G401 (cell line): ENCODE measurements around the gene PKIB. TPM values are rescaled to one million over a fixed set of nuclear protein-coding genes. Genes with fewer than 3 reads are reported as not detected.

Experiments
- DNase-seq: peaks from one replicate; pipeline ENCODE4 v3.0.0-alpha.2; 2015; ENCODE audit warnings: low spot score
- in situ Hi-C: cut with HindIII; loops from 2 replicates; pipeline ENCODE4 v1.10.0; 2016; ENCODE audit warnings: low sequenced_read_pairs, mixed read lengths
- total RNA-seq: library from RNA; depleted of rRNA; stranded (reverse); fragments of >200 nt; shearing (Covaris generic); gene quantifications from 2 replicates; pipeline ENCODE4 v1.2.3, GENCODE V29; 2014

The PKIB gene
- total RNA-seq, 1 experiment from 2014 or later, result not detected

DNA sequence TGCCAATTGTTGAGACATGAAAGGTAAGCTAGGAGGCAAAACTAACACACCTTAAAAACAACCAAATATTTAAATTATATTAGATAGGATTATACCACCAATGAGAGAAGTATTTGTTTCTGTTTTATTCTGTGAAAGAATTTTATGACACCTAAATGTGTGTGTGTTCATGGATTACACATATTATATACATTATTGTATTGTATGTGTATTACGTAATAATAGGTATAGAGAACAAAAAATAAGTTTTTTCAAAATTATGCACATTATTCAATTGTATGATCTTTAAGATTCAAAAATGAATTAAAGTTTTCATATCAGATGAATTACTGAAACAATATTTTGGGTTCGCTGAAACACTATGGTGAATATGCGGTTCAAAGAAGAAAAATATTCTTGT, 85.0 kb downstream of the PKIB start:
- no peak for DNase-seq
- in situ Hi-C loops, result no loop called here

DNA sequence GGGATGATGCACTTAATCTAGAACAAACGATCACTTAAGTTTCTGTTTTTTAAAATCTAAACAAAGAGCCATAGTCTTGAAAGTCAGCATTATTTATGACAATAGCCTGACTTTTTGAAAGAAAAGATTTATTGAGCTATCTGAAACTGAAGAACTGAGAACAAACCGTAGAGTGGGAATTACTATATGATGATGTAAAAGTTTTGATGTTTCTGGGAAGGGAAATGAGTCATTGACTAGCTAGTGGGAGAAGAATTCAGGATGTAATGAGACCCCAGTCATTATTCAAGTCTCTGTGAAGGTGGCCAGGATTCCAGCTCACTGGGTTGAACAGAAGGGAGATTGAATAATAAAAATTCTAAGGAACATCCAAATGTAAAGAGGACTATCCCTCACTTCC, 85.9 kb downstream of the PKIB start:
- in situ Hi-C loops, result no loop called here
- no peak for DNase-seq

DNA sequence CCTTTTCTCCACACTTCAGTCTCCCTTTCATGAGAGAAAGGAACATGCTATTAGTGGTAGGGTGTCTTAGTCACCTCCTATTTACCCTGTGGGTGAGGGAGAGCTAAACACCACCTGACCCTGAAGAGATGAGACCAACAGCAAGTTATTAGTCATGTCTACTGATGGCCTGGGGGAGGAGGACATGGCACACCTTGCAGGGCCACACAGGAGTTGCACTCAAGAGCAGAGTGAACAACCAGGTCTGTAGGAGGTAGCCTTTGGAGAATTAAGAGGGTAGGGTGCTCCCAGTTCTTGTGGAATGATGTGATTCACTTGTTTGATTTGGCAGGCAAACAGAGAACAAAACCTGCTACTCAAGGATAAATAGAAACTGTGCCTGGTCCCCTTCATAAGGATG, 86.6 kb downstream of the PKIB start:
- in situ Hi-C loops, result no loop called here
- no peak for DNase-seq

DNA sequence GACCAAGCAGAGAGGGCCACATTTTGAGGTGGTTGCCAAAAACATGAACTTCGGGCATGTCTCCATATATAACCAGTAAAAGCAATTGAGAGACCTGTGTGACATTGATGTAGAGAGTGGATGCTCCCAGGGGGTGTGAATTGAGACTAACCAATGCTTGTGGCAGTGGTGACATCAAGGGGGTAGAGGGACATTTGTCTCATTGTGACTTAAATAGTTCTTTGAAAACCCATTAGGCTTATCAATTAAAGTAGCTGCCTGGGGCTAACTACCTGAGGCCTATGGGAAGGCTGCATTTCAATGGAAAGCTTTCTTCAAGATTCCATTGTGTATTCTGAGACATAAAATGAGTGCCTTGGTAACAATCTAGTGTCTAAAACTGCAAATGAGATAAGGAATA, 87.3 kb downstream of the PKIB start:
- in situ Hi-C loops, result no loop called here
- no peak for DNase-seq

DNA sequence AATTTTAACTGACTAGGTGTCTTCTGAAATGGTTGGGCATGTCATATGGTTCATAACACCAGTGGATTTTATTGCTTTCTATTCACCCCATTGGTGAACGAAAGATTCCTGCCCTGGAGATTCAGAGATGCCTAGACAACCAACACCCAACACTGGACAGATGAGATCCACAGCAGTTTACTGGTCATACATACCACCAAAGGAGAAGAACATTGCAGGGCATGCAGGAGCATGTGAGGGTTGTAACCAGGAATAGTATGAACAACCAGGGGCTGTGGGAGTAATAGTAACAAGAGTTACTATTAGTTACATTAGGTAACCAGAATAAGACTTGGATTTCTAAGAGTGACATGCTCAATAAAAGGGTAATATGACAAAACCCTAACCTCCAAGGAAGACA, 91.5 kb downstream of the PKIB start:
- in situ Hi-C loops, result no loop called here

DNA sequence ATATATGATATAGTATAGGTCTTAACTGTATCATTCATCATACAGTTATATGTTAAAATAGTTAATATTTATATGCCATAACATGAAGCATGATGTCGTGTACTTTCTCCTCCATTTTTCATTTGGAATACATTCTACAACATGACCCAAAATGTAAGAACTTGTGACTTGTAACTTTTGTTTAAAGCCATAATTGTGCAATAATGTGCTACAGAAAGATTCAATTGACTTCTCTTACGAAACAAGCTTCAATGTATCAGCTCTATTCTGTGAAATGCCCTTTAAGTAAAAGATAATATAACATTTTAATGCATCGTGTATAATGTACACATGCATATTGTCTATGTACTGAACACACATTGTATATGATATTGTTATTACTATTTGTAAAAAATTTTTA, 92.6 kb downstream of the PKIB start:
- no peak for DNase-seq
- in situ Hi-C loops, result no loop called here

More for the DNA sequence above, 91.5 kb downstream of the PKIB start:
- DNase-seq, result no peak

DNA sequence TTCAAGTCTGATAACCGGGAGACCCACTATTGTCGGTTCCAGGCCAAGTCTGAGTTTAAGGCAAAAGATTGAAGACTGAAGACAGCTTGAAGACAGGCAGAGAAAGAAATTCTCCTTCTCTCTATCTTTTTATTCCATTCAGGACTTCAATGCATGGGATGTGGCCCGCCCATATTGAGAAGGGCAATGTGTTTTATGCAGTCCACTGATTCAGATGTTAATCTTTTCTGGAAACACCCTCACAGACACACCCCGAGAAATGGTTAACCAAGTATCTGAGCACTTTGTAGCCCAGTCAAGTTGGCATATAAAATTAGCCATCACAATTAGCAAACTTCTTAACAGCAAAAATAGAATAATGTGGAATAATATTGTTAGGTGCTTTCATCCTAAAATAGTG, 93.9 kb downstream of the PKIB start:
- no peak for DNase-seq
- in situ Hi-C loops, result no loop called here

DNA sequence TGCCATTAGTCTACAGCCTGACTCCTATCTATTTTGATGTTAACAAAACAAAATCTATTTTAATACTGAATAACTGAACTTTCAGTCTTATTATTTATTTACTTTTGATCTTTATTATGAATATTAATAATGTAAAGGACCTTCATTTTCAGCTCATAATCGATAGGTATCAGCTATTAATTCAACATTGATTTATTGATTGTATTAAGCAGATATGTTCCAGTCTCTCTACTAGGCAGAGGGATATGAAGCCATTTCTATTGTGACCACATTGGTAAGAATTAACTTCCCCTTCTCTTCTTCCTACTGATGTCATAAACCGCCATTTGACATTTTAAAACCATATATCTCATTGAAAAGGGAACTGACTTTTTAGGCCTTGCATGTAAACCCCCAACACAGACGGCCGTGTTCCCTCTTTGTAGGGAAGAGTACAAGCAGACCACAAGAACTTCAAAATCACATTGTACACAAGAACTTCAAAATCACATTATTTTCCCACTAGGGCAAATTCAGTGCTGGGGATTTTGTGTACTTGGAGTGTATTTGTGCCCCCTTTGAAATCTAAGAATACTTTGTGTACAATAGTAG, 99.8 kb downstream of the PKIB start:
- DNase-seq, result no peak
- in situ Hi-C loops, result no loop called here

DNA sequence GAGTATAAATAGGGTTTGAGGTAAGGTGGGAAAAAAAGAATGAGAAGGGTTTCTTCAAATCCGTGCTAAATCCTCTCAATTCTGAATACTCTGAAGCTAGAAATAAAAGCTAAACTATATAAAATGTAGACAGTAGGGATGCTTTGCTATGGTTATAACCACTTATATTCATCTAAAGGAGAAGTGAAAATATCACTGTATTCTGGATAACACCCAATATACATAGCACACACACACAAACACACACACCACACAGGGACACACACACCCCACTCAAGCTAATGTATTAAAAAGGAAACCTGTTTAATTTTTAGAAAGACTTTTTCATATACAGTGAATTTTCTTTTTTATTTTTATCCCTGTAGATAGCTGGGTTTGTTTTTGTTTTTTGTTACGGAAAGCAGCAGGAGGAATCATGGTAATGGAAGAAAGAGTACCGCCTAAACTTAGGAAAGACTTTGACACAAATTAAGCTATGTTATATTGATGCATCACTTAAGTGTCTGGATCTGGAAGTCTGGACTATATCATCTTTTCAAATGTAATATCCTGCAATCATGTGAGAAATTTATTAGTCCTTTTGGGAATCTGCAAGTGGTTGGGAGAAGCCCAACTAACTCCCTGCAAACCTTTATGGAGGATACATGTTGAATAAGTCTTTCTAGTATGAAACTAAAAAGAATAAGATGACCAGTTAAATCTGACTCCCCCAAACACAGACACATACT, 100.9 kb downstream of the PKIB start:
- DNase-seq, result no peak
- in situ Hi-C loops, result no loop called here

DNA sequence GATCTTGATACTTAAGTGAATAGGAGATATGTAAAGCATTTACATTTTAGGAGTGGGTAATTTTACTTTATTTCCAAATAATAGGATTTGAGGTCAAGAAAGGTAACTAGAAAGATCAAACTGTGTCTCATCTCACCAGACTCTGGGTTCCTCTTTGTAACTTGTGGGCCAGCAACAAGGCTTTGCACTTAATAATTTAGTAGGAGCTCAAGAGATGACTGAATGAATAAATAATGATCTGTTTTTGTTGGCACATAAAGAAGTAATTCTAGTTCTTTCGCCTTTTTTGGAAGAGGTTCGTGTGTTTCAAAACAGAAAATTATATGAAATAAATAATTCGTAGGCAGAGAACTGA, 101.9 kb downstream of the PKIB start:
- in situ Hi-C loops, result no loop called here
- no peak for DNase-seq

DNA sequence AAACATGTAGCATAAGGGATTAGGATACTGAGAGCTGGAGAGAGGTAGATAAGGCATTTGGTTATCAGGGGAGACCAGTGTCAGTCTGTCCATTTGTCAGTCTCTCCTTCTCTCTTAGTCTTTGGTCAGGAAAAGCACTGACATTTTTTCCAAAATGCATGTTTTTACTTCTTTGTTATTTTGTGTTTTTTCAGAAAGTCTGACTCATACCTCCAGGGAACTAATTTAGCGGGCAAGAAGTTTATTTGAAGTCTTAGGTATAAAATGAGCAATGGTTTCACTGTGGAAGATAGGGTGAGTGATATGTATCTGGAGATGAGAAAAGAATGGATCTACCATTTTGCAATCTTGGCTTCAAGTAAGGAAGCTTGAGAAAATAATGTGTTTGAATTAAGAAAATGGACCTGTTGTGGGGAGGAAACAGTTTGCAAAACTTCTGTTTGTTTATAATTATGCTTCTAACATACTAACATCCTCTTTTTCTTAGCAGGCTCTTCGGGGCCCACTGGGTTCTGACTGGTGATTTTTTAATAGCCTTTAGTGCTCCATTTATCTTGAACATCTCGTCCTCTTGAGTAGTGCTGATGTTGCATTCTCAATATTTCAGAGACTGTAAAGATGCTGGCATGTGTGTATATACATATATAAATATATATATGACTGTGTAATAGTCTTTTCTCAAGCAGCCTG, 102.4 kb downstream of the PKIB start:
- in situ Hi-C loops, result no loop called here

DNA sequence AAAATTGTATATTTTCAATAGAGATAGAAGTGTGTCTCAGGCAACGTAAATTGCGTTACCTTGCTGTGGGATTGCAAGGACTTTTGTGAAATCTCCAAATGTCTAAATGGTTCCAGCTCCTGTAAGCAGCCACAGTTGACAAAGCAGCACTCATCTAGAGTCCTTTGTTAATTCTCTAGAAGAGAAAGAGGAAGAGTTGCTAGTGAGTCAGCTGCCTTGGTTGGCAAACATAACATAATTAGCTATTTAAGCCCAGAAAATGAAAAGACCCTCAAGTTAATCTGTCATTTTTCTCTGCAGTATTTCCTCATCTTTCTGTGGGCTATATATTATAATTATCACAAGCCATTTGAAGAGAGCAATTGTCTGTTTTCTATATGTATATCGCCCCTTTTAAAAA, 102.9 kb downstream of the PKIB start:
- DNase-seq, result no peak
- in situ Hi-C loops, result no loop called here

More for the DNA sequence above, 102.4 kb downstream of the PKIB start:
- no peak for DNase-seq

DNA sequence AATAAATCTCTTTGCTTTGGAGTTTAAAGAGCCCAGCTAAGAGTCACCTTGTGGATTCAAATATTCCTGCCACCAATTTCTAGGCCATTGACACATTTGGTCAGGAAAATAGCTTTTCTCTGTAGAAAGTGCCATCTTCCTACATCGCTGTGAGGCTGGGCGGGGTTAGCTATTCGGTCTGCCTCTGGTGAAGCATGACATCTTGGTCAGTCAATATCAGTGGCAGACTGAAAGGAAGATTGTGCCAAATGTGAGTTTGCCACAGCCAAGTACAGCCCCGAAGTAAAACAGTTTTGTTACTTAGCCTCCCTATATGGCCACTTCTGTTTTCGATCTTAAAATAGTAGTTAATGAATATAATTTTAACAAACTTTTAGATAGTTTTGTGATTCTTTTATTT, 103.9 kb downstream of the PKIB start:
- no peak for DNase-seq
- in situ Hi-C loops, result no loop called here

DNA sequence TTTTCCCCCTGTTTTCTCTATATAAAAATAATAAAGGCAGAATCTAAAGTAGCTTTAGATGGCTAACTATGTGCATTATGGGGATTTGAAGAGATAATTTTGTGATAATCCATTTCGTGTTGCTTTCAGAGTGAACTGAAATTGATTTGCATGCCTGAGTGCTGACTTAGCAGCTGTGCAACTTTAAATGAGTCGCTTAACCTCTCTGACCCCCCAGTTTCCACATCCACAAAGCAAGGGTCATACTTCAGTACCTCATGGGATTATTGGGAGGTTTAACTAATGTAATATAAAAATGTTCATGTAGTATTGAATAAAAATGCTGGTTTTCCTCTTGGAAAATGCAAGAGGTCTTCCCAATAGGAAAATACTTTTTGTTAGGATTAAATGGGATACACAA, 105.5 kb downstream of the PKIB start:
- in situ Hi-C loops, result no loop called here
- DNase-seq, result no peak

DNA sequence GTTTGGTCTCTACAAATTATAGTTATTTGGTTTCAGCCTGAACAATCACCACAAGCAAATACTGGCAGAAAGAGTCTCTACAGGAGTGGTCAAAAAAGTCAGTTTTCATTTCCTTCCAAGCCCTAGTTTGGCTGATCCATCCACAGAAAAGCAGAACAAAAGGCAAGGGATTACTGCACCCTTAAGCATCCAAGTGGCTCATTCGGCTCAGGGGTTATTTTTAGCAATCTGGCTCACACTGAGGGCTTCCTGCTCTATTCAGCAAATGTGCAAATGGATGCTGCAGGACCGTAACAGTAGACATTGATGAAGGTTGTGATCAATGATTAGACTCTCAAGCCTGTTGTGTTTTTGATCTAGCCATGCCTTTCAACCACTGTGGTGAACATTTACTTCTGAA, 107.1 kb downstream of the PKIB start:
- in situ Hi-C loops, result no loop called here
- peak; percentile 97 for DNase-seq

DNA sequence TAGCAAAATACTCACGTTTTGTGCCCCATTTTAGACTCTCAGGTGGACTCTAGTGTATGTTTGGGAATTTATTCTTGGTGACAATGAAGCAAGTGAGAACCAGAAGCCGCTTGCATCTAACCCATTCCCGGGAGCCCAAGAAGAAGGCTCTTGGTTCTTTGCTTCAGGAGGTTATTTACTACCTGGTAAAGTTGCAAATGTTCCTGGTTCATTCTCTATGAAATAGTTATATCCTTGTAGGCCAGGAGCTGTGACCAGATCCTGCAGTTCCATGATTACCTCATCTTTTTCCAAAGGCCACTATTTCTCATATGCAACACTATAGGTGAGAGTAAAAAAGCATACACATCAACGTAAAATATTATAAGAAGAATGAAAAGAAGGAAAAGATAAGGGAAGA, 108.4 kb downstream of the PKIB start:
- in situ Hi-C loops, result no loop called here
- DNase-seq, result peak; percentile 71

DNA sequence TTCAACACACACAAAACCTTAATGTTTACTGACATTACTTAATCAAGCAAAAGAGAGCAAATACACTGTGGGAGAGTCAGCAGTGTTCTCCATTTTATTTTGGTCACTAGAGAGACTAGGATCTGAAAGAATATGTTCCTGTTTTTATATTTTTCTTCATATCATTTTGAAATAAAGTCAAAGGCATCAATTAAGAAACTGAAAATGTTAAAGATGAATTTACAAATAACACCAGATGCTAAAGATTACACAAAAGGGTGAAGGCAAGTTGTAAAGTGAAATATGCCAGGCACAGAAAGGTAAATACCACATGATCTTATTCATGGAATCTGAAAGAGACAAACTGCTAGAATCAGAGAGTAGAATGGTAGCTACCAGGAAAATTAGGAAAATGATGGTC, 109.0 kb downstream of the PKIB start:
- DNase-seq, result peak; percentile 68
- in situ Hi-C loops, result no loop called here

DNA sequence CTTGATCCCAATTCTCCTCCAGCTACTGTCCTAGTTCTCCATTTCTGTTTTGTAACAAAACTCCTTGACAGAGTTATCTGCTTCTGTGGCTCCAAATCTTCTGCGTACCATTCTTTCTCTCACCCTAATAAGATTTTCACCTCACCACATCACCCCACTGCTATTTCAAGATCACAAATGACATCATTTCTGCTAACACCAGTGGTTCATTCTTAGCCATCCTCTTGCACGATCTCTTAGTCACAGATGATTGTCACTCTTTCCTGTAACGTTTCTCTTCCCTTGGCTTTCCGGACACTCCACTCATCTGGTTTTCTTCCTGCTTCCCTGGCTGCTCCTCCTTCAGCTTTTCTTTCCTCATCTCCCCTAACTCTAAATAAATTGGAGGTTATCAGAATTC, 112.5 kb downstream of the PKIB start:
- in situ Hi-C loops, result no loop called here

DNA sequence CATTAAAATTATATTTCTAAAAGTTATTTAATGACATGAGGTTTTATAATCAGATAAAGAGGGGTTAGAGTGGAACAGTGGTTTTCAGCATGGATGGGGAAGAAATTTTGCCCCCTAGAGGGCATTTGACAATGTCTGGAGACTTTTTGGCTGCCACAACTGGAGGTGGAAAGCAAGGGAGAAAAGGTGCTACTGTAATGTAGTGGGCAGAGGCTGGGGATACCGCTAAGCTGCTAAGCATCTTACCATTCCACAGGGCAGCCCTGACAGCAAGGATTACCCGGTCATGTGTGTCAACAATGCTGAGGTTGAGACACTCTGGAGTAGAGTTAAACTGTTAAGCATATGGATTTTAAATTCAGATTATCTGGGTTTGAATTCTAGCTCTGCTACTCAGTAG, 116.4 kb downstream of the PKIB start:
- in situ Hi-C loops, result no loop called here
- no peak for DNase-seq

More for the DNA sequence above, 112.5 kb downstream of the PKIB start:
- peak; percentile 63 for DNase-seq

DNA sequence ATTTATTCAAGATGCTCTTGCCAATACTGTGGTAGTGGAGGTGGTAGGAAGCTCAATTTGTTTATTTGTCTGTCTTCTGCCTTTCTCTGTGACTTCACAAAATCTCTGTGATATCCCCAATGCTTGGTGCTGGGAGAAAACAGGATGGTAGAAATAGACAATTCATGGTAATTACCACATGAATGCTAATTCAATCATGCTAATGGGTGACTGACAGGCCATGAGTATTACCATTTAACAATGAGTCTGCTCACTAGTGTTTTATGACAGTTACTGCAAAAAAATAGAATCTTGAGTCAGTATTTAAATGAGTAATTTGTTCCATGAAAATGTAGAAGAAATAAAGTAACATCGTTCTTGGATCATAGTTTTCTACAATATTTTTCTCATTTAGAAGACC, 117.0 kb downstream of the PKIB start:
- in situ Hi-C loops, result no loop called here
- no peak for DNase-seq

DNA sequence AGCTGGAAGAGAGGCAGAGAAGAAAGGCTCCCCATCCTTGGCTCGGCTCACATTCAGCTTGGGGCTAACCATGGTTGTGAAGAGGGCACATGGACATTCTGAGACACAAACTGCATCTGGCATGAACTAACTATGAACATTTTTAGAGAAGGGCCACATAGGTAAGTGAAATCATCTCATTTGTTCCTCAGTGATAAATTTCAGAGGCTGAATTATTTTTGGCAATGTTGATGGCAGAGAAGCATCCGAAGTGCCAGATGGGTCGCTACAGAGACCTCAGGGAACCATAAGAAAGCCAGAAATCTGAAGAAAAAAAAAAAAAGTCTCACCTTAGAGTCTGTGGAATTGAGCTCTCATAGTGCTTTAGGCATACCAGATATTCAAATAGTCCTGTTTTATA, 120.1 kb downstream of the PKIB start:
- DNase-seq, result peak; percentile 92
- in situ Hi-C loops, result no loop called here
